Common myeloid progenitor, CD34-positive (primary cell): ENCODE measurements around the gene CHD9NB.

Source experiments
- CTCF ChIA-PET: fragments of 350-600 bp; sonication (Branson Sonifier 250); formaldehyde crosslinking; loops from one replicate; lab custom pipeline; 2021; ENCODE audit warnings: antibody characterized with exemption; lab: Charles Lee
- POLR2A ChIA-PET: fragments of 350-600 bp; sonication (Branson Sonifier 250); formaldehyde crosslinking; loops from one replicate; lab custom pipeline; 2021; ENCODE audit warnings: antibody characterized with exemption; lab: Charles Lee
- DNase-seq, 3 donors: peaks; one replicate each; pipeline versions ENCODE4 v3.0.0 to v3.0.0-alpha.2; 2013
- H3K27ac ChIP-seq, 2 experiments: 1 replicate in 1 of 2; 2 replicates in 1 of 2; pipeline ENCODE4 v1.7.0; 2013; ENCODE audit warnings: inconsistent platforms in 2 of 2, low read length in 2 of 2, mild to moderate bottlenecking in 2 of 2, low read depth in 1 of 2, moderate library complexity in 1 of 2; ENCODE audit not compliant: severe bottlenecking in 2 of 2, insufficient read depth in 1 of 2, poor library complexity in 1 of 2
- H3K27me3 ChIP-seq, 5 experiments: replicated peaks in 2 of 5; 1 replicate in 3 of 5; 2 replicates in 2 of 5; pipeline versions ENCODE4 v1.6.1 to v1.7.0; 2013; ENCODE audit warnings: low read length in 4 of 5, mild to moderate bottlenecking in 2 of 5, moderate library complexity in 2 of 5, inconsistent platforms in 1 of 5; ENCODE audit not compliant: insufficient read depth in 5 of 5, control insufficient read depth in 4 of 5
- H3K36me3 ChIP-seq, 4 experiments: 1 replicate in 2 of 4; 2 replicates in 2 of 4; pipeline versions ENCODE4 v1.6.1 to v1.7.0; 2013; ENCODE audit warnings: low read length in 3 of 4, control low read depth in 1 of 4, mild to moderate bottlenecking in 1 of 4; ENCODE audit not compliant: control insufficient read depth in 4 of 4, insufficient read depth in 4 of 4
- H3K4me1 ChIP-seq, 4 experiments: 1 replicate in 3 of 4; 2 replicates in 1 of 4; pipeline versions ENCODE4 v1.6.1 to v1.7.1; 2013; ENCODE audit warnings: low read length in 3 of 4, mild to moderate bottlenecking in 3 of 4, control low read depth in 1 of 4, inconsistent platforms in 1 of 4, moderate library complexity in 1 of 4; ENCODE audit not compliant: control insufficient read depth in 4 of 4, insufficient read depth in 4 of 4; ENCODE audit errors: control extremely low read depth in 1 of 4
- H3K4me3 ChIP-seq, 7 experiments: 1 replicate in 4 of 7; 2 replicates in 3 of 7; pipeline versions ENCODE4 v1.5.1 to v1.7.0; 2013; ENCODE audit warnings: mild to moderate bottlenecking in 7 of 7, low read length in 6 of 7, moderate library complexity in 6 of 7, inconsistent platforms in 2 of 7, low read depth in 2 of 7, control low read depth in 1 of 7; ENCODE audit not compliant: insufficient read depth in 4 of 7, control insufficient read depth in 1 of 7; ENCODE audit errors: extremely low read depth in 1 of 7
- H3K9me3 ChIP-seq, 5 experiments: 1 replicate in 4 of 5; 2 replicates in 1 of 5; pipeline versions ENCODE4 v1.6.1 to v1.7.1; 2013; ENCODE audit warnings: low read length in 4 of 5, mild to moderate bottlenecking in 2 of 5, inconsistent platforms in 1 of 5, low read depth in 1 of 5, moderate library complexity in 1 of 5; ENCODE audit not compliant: control insufficient read depth in 4 of 5, insufficient read depth in 2 of 5; ENCODE audit errors: control extremely low read depth in 1 of 5
- WGBS: methylation state at CpG from one replicate; pipeline ENCODE4 v1.1.5; 2013; ENCODE audit not compliant: insufficient coverage; 5-methylcytosine and 5-hydroxymethylcytosine counted together

CHD9NB gene

GRCh38 chr16:53022374-53022773 is 30.3 kb downstream of the CHD9NB start:
- POLR2A ChIA-PET, result no interaction called here
- peak; percentile 25 to 57 (median 51) for DNase-seq
- 0% methylated on average over 1 of the region's 5 CpGs for WGBS

GRCh38 chr16:53018834-53019416 is 33.8 kb downstream of the CHD9NB start:
- POLR2A ChIA-PET, result no interaction called here
- Histone ChIP-seq H3K27ac (no peak overlapping the region), H3K27me3 (peaks cover 0 to 4% (median 0%) of the 10 kb centered on the region in 5 experiments), H3K4me3 (no peak overlapping the region), H3K36me3 (no peaks in the 10 kb centered on the region), H3K9me3 (no peaks in the 10 kb centered on the region), H3K4me1 (no peaks in the 10 kb centered on the region)
- WGBS, result 95% methylated on average over 2 of the region's 2 CpGs
- no peak for DNase-seq
- CTCF ChIA-PET, result no interaction called here

More at GRCh38 chr16:53022374-53022773, 30.3 kb downstream of the CHD9NB start:
- H3K27me3 ChIP-seq, result peaks cover 0 to 2% (median 0%) of the 10 kb centered on the region in 5 experiments
- no peak overlapping the region for H3K27ac ChIP-seq
- no peak overlapping the region for H3K4me3 ChIP-seq
- H3K4me1 ChIP-seq, result no peaks in the 10 kb centered on the region
- H3K36me3 ChIP-seq, result no peaks in the 10 kb centered on the region
- CTCF ChIA-PET, result interaction anchor here (1.1 to 2.8 kb wide), 8 partner anchors 11 to 835 kb away, joined by 3 to 19 read pairs (median 4); no protein-coding TSS in a partner anchor
- H3K9me3 ChIP-seq, result no peaks in the 10 kb centered on the region

GRCh38 chr16:53014287-53014686 is 38.4 kb downstream of the CHD9NB start:
- Histone ChIP-seq H3K36me3 (no peaks in the 10 kb centered on the region), H3K4me3 (no peak overlapping the region), H3K27ac (no peak overlapping the region), H3K4me1 (no peaks in the 10 kb centered on the region), H3K27me3 (peaks cover 0 to 5% (median 4%) of the 10 kb centered on the region in 5 experiments), H3K9me3 (no peaks in the 10 kb centered on the region)
- WGBS, result 80% methylated on average over 3 of the region's 4 CpGs
- ChIA-PET CTCF (no interaction called here), POLR2A (no interaction called here)
- DNase-seq, result no peak

- peaks cover 0 to 5% (median 0%) of the 10 kb centered on the region in 5 experiments for H3K27me3 ChIP-seq
These were observed 45.6 kb downstream of the CHD9NB start for GRCh38 chr16:53007095-53007494.

GRCh38 chr16:52997922-52998321 is 54.8 kb downstream of the CHD9NB start:
- CTCF ChIA-PET, result no interaction called here
- POLR2A ChIA-PET, result no interaction called here
- no peaks in the 10 kb centered on the region for H3K4me1 ChIP-seq
- H3K27me3 ChIP-seq, result no peaks in the 10 kb centered on the region
- DNase-seq, result no peak
- H3K27ac ChIP-seq, result no peak overlapping the region
- no peak overlapping the region for H3K4me3 ChIP-seq
- WGBS, result no CpG with 5 or more reads among the region's 1 CpG
- no peaks in the 10 kb centered on the region for H3K36me3 ChIP-seq
- no peaks in the 10 kb centered on the region for H3K9me3 ChIP-seq

More at GRCh38 chr16:53007095-53007494, 45.6 kb downstream of the CHD9NB start:
- Histone ChIP-seq H3K9me3 (no peaks in the 10 kb centered on the region), H3K4me3 (no peak overlapping the region), H3K4me1 (no peaks in the 10 kb centered on the region), H3K36me3 (no peaks in the 10 kb centered on the region), H3K27ac (no peak overlapping the region)
- ChIA-PET CTCF (no interaction called here), POLR2A (no interaction called here)
- 80% methylated on average over 1 of the region's 1 CpG for WGBS
- no peak for DNase-seq

- Histone ChIP-seq H3K36me3 (no peaks in the 10 kb centered on the region), H3K27me3 (no peaks in the 10 kb centered on the region), H3K9me3 (no peaks in the 10 kb centered on the region), H3K4me3 (no peak overlapping the region), H3K4me1 (no peaks in the 10 kb centered on the region), H3K27ac (no peak overlapping the region)
- ChIA-PET CTCF (no interaction called here), POLR2A (no interaction called here)
- 100% methylated on average over 2 of the region's 5 CpGs for WGBS
- DNase-seq, result no peak
These were observed 57.8 kb downstream of the CHD9NB start for GRCh38 chr16:52994942-52995341.

GRCh38 chr16:52993179-52993578 is 59.5 kb downstream of the CHD9NB start:
- H3K4me1 ChIP-seq, result no peaks in the 10 kb centered on the region
- H3K9me3 ChIP-seq, result no peaks in the 10 kb centered on the region
- POLR2A ChIA-PET, result no interaction called here
- H3K27ac ChIP-seq, result no peak overlapping the region
- CTCF ChIA-PET, result no interaction called here
- 80% methylated on average over 2 of the region's 3 CpGs for WGBS
- DNase-seq, result no peak
- no peaks in the 10 kb centered on the region for H3K36me3 ChIP-seq
- no peaks in the 10 kb centered on the region for H3K27me3 ChIP-seq
- H3K4me3 ChIP-seq, result no peak overlapping the region
